ENCODE data around the gene DVL1.
A peak's percentile ranks its signal among the peaks of the same experiment; 100 is the strongest.

The DVL1 gene

GRCh38 chr1:1306070-1306660, 43.1 kb downstream of the DVL1 start:
- peak overlapping the region; percentile 80 for H3K27ac Mint-ChIP-seq

GRCh38 chr1:1305300-1306069, 43.7 kb downstream of the DVL1 start:
- Mint-ChIP-seq H3K9me3 (no peaks in the 10 kb centered on the region), H3K36me3 (ENCODE audit: low read depth) (peaks cover 1% of the 10 kb centered on the region), H3K4me1 (ENCODE audit: low read depth) (peaks cover 13% of the 10 kb centered on the region), H3K4me3 (peak overlapping the region; percentile 89), H3K27me3 (ENCODE audit: low read depth) (no peaks in the 10 kb centered on the region), H3K27ac (peak overlapping the region; percentile 80)
- DNase-seq (ENCODE audit: low spot score) = peak; percentile 43

More at GRCh38 chr1:1306070-1306660, 43.1 kb downstream of the DVL1 start:
- Mint-ChIP-seq H3K9me3 (no peaks in the 10 kb centered on the region), H3K36me3 (ENCODE audit: low read depth) (peaks cover 1% of the 10 kb centered on the region), H3K4me1 (ENCODE audit: low read depth) (peaks cover 13% of the 10 kb centered on the region), H3K4me3 (peak overlapping the region; percentile 89), H3K27me3 (ENCODE audit: low read depth) (no peaks in the 10 kb centered on the region)
- no peak for DNase-seq (ENCODE audit: low spot score)

GRCh38 chr1:1304331-1305299, 44.6 kb downstream of the DVL1 start:
- peak overlapping the region; percentile 80 for H3K27ac Mint-ChIP-seq

GRCh38 chr1:1303736-1304135, 45.5 kb downstream of the DVL1 start:
- Mint-ChIP-seq H3K9me3 (no peaks in the 10 kb centered on the region), H3K4me1 (ENCODE audit: low read depth) (peaks cover 13% of the 10 kb centered on the region), H3K4me3 (no peak overlapping the region), H3K27me3 (ENCODE audit: low read depth) (no peaks in the 10 kb centered on the region), H3K27ac (no peak overlapping the region), H3K36me3 (ENCODE audit: low read depth) (no peaks in the 10 kb centered on the region)
- no peak for DNase-seq (ENCODE audit: low spot score)

More at GRCh38 chr1:1304331-1305299, 44.6 kb downstream of the DVL1 start:
- Mint-ChIP-seq H3K4me3 (peak overlapping the region; percentile 89), H3K27me3 (ENCODE audit: low read depth) (no peaks in the 10 kb centered on the region), H3K4me1 (ENCODE audit: low read depth) (peaks cover 13% of the 10 kb centered on the region), H3K9me3 (no peaks in the 10 kb centered on the region), H3K36me3 (ENCODE audit: low read depth) (peaks cover 1% of the 10 kb centered on the region)
- no peak for DNase-seq (ENCODE audit: low spot score)

DNA sequence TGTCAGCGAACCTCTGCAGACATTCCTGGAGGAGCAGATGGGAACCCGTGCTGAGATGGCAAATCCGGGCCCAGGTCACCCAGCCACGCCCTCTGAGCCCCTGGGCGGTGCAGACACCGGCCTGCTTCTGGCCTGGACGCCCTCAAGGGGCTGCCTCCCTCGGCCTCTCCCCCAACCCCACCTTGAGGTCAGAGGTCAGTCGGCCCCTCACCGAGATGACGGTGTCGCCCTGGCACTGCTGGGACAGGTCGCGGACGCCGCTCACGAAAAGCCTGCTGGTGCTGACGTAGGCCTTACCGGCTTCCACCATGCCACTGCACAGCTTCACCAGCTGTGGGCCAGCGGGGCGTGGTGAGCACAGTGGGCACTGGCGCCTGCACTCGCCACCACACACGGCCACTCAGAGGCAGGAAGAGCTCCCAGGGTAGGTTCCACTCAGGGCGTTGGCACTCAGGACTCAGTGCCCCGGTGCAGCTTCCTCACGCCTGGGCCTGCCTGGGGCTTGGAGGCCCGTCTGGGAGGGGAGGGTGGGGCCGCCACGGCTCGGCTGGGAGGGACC, 46.2 kb downstream of the DVL1 start:
- DNase-seq (ENCODE audit: low spot score) = no peak
- Mint-ChIP-seq H3K36me3 (ENCODE audit: low read depth) (no peaks in the 10 kb centered on the region), H3K27ac (no peak overlapping the region), H3K4me1 (ENCODE audit: low read depth) (peaks cover 13% of the 10 kb centered on the region), H3K27me3 (ENCODE audit: low read depth) (no peaks in the 10 kb centered on the region), H3K9me3 (no peaks in the 10 kb centered on the region), H3K4me3 (no peak overlapping the region)

GRCh38 chr1:1302006-1302430, 47.2 kb downstream of the DVL1 start:
- Mint-ChIP-seq H3K27me3 (ENCODE audit: low read depth) (no peaks in the 10 kb centered on the region), H3K36me3 (ENCODE audit: low read depth) (no peaks in the 10 kb centered on the region)
- no peak for DNase-seq (ENCODE audit: low spot score)

GRCh38 chr1:1300352-1300739, 48.9 kb downstream of the DVL1 start:
- Mint-ChIP-seq H3K36me3 (ENCODE audit: low read depth) (peaks cover 2% of the 10 kb centered on the region), H3K4me1 (ENCODE audit: low read depth) (no peaks in the 10 kb centered on the region), H3K27ac (no peak overlapping the region), H3K9me3 (no peaks in the 10 kb centered on the region), H3K27me3 (ENCODE audit: low read depth) (no peaks in the 10 kb centered on the region), H3K4me3 (no peak overlapping the region)
- no peak for DNase-seq (ENCODE audit: low spot score)

More at GRCh38 chr1:1302006-1302430, 47.2 kb downstream of the DVL1 start:
- Mint-ChIP-seq H3K4me3 (no peak overlapping the region), H3K4me1 (ENCODE audit: low read depth) (peaks cover 12% of the 10 kb centered on the region), H3K27ac (no peak overlapping the region), H3K9me3 (no peaks in the 10 kb centered on the region)

- H3K36me3 Mint-ChIP-seq (ENCODE audit: low read depth) = peaks cover 2% of the 10 kb centered on the region
- no peak for DNase-seq (ENCODE audit: low spot score)
- no peak overlapping the region for H3K4me3 Mint-ChIP-seq
- H3K27me3 Mint-ChIP-seq (ENCODE audit: low read depth) = no peaks in the 10 kb centered on the region
- H3K9me3 Mint-ChIP-seq = no peaks in the 10 kb centered on the region
- H3K27ac Mint-ChIP-seq = no peak overlapping the region
- H3K4me1 Mint-ChIP-seq (ENCODE audit: low read depth) = no peaks in the 10 kb centered on the region
These were observed 49.4 kb downstream of the DVL1 start for GRCh38 chr1:1299686-1300351.

DNA sequence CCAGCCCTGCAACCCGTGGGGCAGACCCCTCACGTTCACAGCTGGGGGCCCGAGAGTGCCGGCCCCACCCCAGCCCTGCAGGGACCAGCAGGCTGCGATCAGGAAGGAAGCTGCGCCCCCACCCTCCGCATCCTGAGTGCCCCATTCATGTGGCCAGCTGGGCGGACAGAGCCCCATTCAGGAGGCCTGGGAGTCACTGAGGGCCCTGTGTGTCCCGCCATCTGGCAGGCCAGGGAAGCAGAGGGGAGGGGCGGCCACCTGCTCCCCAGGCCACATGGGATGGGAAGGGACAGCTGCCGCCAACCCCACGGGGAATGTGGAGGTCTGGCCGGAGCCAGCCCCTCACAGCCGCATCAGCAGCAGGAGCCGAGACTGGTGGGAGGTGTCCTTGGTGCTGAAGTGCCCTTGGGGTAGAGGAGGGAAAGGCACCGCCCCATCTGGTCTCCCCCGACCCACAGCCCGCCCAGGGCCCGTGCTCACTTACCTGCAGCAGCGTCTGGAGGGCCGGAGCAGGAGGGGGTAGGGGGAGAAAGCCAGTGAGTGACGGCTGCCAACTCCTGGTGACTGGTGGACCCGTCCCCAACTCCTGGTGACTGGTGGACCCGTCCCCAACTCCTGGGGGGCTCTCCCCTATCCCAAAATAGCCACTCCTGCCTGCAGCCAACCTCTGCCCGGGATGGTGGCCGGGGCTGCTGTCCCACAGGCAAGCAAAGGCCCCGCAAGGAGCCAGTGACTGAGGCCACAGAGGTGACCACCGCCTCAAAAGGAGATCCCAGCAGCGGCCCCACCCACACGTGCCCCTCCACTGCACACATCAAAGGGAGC, 50.1 kb downstream of the DVL1 start:
- H3K9me3 Mint-ChIP-seq = no peaks in the 10 kb centered on the region
- H3K4me1 Mint-ChIP-seq (ENCODE audit: low read depth) = no peaks in the 10 kb centered on the region
- H3K4me3 Mint-ChIP-seq = no peak overlapping the region
- no peaks in the 10 kb centered on the region for H3K27me3 Mint-ChIP-seq (ENCODE audit: low read depth)
- no peak overlapping the region for H3K27ac Mint-ChIP-seq
- H3K36me3 Mint-ChIP-seq (ENCODE audit: low read depth) = peaks cover 2% of the 10 kb centered on the region
- DNase-seq (ENCODE audit: low spot score) = no peak

GRCh38 chr1:1297802-1298424, 51.3 kb downstream of the DVL1 start:
- H3K27me3 Mint-ChIP-seq (ENCODE audit: low read depth) = no peaks in the 10 kb centered on the region
- H3K27ac Mint-ChIP-seq = no peak overlapping the region
- no peak overlapping the region for H3K4me3 Mint-ChIP-seq
- H3K36me3 Mint-ChIP-seq (ENCODE audit: low read depth) = peaks cover 2% of the 10 kb centered on the region
- H3K4me1 Mint-ChIP-seq (ENCODE audit: low read depth) = no peaks in the 10 kb centered on the region
- no peak for DNase-seq (ENCODE audit: low spot score)
- H3K9me3 Mint-ChIP-seq = no peaks in the 10 kb centered on the region

- Mint-ChIP-seq H3K9me3 (no peaks in the 10 kb centered on the region), H3K27ac (no peak overlapping the region), H3K36me3 (ENCODE audit: low read depth) (peaks cover 2% of the 10 kb centered on the region), H3K4me3 (no peak overlapping the region), H3K4me1 (ENCODE audit: low read depth) (no peaks in the 10 kb centered on the region), H3K27me3 (ENCODE audit: low read depth) (no peaks in the 10 kb centered on the region)
- no peak for DNase-seq (ENCODE audit: low spot score)
These were observed 52.9 kb downstream of the DVL1 start for GRCh38 chr1:1296070-1297061.

All from T-helper 2 cell treated with Interferon-gamma antibody and Interleukin-4, amounts not matched to agents 5 μg/mL and 100 μg/mL, for 36 hours (primary cell).